NOMO-1 (cell line): ENCODE data around the gene IGDCC3.
A peak's percentile ranks its signal among the peaks of the same experiment; 100 is the strongest.

ENCODE experiments used
- DNase-seq, 2 experiments: peaks; one replicate each; lab custom pipeline; 2025; ENCODE audit not compliant: unreplicated experiment in 2 of 2; lab: John Stamatoyannopoulos, UW

IGDCC3 gene

DNA sequence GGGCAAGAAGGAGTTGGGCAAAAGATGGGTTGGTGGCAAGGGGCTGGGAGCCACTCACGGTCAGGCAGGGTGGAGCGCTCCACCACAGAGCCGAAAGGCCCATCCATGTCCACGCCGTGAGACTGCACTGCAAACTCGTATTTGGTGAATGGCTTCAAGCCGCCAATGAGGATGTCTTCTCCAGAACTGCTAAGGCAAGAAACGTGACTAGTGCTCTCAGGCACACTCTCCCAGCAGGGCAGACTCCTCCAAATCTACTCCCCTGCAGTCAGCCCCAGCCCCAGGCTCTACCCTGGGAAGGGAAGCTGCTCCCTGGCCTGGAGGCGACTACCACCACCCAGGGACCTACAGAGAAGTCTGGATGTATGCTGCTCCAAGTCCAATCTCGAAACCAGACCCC is 11.4 kb upstream of the IGDCC3 start:
- DNase-seq, result no peak

DNA sequence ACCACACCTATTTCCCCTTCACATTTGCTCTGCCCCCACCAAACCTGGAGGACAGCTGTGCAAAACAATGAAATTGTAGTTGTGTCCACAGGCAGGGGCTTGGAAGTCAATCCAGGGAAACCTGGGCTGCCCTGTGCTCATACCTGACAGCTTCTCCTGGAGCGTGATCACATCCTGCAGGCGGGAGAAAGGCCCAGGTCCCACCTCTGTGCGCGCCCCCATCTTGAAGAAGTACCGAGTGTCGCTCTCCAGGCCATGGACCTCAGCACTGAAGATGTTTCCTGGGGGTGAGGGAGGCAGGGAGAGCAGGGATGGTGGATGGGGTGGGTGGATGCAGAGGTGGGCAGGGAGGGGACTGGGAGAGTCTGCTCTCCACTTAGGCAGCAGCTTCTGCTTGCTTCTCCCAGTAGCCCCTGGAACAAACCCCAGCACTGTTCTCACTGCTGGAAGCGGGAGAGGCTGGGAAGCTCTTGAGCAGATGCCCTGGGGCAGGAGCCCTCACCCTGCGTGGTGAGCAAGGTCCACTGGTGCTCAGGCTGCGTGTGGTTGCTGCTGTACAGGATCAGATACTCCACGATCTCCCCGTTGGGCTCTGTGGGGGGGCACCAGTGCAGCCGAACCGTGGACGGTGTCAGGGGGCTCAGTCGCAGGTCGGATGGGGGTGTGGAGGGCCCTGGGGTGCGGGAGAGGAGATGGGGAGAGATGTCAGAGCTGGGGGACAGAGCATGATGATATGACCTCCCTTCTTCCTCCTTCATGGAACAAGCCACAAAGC is 10.7 kb upstream of the IGDCC3 start:
- no peak for DNase-seq

DNA sequence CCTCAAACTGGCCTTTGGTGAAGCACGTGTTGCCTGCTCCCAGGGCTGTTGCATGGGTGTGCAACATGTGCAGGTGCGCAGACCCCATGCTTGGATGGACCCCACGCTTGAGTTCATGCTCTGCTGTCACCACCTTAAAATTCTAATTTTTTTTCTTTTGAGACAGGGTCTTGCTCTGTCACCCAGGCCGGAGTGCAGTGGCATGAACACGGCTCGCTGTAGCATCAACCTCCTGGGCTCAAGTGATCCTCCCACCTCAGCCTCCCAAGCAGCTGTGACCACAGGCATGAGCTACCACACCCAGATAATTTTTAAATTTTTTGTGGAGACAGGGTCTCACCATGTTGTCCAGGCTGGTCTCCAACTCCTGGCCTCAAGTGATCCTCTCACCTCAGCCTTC is 9.1 kb upstream of the IGDCC3 start:
- no peak for DNase-seq

DNA sequence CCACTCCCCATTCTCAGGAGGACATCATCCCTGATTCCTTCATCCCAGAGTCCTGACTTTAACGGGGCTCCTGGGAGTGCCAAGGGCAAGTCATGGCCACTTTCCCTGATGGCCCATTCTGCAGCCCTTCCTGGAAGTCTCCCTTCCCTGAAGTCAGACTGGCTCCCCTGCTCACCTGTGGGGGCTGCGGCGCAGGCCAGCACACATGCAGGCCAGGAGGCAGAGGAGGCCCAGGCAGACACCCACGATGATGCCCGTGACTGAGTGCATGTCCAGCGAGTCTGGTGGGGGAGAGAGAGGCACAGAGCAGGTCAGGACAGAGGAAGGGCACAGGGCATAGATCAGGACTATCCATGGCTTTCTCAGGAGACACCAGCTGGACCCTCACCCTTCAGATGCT is 8.6 kb upstream of the IGDCC3 start:
- DNase-seq, result no peak

DNA sequence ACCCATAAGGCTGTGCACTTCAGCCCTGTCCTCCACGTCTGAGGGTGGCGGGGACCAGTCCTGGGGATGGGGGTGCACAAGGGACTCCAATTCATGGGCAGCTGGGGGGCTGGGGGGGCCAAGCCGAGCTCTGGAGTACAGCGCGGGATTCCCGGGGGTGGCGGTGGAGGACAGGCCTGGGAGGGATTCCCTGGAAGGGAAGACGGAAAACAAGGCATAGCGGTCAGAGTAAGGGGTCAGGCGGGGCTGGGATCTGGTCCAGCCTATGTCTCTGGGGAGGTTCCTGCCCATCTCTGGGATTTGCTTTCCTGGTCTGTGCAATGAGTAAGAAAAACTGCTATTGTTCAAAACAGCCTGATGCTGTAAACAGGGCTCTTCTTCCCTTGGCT is 8.1 kb upstream of the IGDCC3 start:
- DNase-seq, result no peak

DNA sequence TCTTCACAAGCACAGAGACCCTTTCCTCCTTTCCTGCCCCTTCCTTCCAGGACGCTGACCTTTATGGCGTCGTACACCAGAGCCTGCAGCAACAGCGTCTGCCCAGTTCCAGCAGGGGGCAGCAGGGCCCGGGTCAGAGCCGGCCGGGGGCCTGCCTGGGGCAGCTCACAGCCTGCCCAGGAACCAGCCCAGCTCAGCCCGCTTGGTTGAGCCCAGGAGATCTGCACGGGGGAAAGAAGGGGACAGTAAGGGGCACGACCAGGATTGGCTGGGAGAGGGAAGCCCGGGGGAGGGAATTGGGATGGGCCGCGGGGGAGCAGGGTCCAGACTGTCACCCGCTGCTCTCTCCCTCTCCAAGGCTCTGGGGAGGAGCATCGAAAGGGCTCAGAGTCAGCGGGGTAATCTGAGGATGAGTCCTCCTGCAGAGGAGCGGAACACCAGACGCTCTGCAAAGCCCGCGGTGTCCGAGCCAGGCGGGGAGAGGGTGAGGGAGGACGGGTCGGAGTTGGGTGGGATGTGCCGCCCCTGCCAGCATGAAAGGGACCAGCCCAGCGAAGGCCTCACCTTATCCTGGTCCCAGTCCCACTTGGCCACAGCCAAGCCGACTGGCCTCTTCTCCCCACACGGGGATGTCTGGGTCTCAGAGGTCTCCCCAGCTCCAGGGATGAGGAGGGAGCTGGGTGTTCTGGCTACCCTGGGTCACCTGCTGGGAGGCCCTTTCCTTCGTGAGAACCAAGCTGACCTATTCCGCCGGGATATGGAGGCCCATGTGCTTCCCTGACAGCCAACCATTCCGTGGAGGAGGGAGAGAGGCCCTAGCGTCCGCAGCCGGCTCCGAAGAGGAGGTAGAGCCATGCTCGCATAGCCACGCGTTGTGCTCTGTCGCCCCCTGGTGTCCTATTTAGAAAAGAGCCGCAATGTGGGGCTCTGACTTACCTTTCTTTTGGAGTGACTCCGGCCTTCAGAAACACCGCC is 7.4 kb upstream of the IGDCC3 start:
- DNase-seq, result peak; percentile 65 to 87

DNA sequence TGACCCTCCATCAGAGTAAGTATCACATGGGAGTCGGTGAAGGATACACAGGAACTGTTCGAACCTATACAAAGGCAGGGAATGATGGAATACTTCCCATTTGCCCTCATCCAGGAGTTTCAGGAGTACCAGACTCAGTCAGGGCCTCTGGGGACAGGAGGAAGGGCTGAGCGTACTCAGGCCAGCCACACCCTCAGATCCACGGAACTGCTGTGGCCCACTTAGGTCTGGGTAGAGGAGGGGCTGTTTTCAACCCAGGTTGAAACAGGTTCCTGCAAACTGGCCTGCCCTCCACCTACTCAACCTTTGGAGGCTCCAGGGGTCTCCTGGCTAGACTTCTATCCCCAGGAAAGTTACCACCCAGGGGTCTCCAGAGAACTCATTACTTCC is 6.7 kb upstream of the IGDCC3 start:
- no peak for DNase-seq

DNA sequence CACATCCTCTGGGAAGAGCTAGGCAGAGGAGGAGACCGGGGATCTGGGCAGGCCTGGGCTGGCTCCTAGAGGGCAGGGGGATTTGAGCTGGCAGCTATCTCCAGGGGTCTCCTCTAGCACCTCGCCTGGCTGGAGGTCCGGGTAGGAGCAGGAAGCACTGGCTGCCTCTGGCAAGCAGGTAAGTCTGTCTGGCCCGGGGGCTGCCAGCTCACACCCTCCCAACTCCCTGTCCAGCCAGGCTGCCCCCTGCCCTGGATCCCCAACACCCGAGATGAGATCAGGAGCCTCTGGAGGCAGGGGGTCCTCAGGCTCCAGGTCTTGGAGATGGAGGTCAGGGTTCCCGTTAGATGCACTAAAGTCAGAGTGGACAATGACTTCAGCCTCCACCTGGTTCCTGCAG is 6.2 kb upstream of the IGDCC3 start:
- no peak for DNase-seq

DNA sequence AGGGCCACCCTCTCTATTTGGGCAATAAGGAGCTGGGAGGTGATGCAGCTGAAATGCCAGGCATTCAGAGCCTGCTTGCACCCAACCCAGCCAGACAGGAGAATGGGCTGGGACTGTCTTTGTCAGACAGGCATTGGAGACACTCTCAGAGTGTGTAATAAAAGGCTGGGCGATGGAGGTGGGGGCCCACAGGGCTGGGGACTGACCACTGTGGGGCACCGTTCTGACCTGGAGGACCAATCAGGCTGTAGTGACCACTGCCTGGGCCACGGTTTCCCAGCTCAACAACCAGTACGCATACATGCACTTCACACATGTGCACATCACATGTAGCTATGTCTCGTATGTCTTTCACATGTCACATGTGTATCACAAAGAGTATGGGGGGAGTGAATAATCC is 5.7 kb upstream of the IGDCC3 start:
- DNase-seq, result no peak

DNA sequence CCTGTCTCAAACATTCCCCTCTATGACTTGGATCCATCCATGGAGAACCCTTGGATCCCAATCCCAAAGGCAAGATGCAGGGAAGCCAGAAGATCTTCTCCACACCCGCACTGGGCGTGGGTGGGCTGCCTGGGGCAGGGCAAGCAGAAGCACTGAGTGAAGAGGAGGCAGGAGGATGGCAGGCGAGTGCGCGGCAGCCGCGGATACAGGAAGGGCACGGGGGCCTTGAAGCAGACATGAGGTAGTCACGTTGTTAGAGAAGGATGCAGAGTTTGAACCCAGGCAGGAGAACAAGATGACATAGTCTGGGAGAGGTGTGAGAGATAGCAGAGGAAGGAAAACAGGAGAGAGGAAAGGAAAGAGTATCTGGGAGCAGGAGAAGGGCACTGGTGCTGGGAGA is 5.1 kb upstream of the IGDCC3 start:
- DNase-seq, result no peak

DNA sequence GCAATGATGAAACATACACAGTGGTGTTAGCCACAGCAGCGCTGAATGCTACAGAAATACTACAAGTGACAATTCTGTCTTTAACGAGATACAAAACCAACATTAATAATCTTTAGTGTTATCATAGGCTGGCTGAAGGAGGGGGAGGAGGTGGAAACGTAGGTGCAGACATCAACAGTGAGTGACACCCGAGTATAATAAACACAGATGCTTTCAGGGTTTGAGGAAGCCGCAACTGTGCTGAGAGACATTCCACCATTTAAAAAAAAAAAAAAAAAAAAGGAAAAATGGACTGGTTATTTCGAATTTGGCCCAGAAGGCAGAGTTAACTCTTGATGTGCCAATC is 4.3 kb upstream of the IGDCC3 start:
- no peak for DNase-seq

DNA sequence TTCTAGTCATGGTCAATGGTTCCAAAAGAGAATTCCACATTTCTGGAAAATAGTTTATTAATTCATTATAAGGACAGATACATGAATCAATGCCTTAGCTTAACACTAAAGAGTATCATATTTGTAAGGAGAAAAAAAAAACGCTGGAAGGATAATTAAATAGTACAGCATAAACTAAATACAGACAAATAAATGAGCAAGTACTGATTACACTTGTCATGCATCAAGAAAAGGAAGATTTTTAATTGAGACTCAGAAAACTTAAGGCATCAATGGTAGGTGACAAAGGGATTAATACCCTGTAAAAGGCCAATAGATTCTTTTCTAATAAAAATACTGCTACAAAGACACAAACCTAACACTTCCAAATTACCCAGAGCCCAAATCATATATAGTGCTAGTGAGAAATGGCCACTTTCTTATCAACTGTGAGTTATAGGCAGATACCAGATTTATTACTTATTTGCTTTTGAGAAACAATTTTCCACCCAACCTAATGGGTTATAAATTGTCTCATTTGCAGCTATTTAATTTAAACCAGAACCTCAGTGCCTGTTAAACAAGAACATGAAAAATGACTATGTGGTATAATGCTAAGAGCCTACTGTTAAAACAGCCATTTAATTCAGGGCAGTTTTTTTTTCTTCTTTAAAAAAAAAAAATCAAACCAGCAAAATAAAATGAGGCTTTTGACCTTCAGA is 3.8 kb upstream of the IGDCC3 start:
- DNase-seq, result no peak

DNA sequence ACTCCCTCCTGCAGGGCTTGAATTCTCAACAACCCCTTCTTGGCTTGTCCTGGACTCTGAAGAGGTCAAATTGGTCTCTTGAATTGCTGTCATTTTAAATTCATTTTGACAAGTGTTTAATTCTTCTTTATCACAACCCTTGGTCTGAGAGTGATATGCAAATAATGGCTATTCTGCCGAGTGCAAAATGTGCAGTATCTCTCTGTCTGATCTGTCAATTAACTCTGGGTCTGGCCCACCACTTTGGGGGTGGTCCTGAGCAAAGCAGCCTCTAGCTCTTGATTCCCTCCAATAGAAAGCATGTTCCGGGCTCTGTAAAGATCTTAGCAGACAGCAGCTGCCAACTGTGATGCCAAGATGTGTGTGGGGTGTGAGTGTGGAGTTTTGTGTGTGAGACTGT is 2.2 kb upstream of the IGDCC3 start:
- DNase-seq, result no peak

DNA sequence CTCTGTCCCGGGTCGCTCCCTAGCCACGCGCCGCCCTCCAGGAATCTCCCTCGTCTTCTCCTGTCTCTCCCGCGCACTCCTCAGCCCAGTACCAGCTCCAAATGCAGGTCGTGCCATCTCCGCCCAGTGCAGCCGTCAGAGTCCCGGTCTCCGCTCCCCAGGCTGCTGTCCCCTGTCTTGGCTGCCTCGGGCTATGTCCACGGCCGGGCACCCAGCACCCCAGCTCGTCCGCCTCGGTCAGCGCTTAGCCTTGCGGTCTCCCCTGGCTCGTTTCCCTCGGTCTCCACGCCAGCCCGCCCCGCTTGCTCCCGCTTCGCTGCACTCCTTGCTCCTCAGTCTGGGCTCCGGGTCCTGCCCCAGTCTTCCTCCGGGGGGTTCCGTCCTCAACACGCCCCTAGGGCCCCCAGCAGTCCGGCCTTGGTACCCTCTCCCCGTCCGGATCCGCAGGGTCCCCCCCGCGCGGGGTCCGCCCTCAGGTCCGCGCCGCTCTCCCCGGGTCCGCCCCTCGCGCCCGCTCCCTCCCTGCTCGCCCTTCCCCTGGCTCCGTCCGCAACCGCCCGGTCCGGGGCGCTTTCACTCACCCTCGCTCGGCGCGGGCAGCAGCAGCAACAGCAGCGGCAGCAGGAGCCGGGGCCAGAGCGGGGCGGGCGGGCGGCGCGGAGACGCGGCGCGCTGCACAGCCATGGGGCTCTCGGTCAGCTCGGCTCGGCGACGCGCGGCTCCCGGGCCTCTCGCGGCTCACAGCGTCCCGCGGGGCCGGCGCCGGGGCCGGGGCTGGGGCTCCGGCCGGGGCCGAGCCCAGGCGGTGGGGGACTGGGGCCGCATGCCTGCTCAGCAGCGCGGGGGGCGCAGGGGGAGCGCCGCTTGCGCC is 462 bp downstream of the IGDCC3 start:
- DNase-seq, result no peak

DNA sequence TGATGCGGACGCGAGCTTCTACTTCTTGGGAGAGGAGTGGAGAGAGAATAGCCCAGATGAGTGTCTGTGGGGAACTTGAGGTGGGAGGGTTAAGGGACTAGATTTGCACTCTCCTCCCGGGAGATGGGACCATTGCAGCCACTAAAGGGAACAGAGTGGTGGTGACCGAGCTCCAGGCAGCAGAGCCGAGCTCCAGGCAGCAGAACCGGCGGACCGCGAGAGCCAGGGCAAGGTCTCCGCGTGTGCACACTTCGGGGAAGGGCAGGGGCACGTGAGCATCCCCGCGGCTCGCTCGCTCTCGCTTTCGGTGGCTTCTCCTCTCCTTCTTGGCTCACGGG is 1.1 kb downstream of the IGDCC3 start:
- no peak for DNase-seq

DNA sequence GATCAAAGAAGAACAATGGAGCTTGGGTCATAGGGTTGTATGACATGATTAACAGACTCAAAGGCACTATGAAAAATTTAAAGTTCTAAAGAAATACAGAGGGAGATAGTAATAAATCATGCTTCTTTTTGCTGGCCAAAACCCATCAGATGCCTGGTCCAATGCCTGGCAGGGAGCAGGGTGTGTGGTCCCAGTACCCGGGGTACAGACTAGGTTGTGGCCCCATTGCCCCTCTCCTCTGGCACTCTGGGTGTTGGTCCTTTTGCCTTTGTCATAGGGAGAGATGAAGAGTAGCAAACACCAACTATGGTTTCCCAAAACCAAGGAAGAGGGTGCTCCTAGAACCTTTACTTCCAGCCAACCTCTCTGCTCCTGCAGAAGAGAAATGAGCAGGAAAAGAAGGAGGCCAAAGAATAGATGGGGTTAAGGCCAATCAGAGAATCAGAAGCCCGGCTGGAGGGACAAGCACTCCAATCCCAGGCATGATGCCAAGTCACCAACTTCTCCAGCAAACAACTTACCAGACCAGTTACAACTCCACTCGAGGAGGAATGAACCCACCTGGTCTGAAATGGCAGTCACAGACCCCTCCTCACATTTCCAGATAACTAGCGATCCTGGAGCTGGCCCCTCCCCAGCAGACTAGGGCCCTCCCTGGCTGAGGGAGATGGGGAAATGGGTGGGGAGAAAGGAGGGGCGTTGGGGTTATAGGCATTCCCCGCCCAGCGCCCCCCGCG is 1.8 kb downstream of the IGDCC3 start:
- DNase-seq, result no peak

DNA sequence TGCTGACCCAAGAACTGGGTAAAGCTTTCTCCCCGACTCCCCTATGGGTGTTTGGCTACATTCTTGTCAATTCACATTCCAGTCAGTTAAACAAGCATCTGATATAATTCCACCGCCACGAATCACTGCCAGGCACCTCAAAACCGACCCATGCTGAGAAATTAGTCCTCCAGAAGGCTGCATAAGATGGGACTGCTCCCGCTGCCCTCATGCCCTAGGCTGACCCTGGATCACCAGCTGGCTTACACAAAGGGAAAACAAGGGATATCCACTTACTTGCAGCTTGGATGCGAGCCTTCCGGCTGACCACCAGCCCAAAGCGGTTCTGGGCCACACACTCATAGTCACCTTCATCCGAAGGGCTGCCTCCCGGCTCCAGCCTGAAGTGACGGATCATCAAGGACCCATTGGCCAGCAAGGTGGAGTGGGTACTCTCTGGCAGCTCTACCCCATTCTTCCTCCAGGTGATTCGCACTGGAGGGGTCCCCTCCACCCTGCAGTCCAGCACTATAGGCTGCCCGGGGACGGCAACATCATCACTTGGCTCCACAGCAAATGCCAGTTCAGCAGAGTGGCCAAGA is 2.9 kb downstream of the IGDCC3 start:
- DNase-seq, result no peak

DNA sequence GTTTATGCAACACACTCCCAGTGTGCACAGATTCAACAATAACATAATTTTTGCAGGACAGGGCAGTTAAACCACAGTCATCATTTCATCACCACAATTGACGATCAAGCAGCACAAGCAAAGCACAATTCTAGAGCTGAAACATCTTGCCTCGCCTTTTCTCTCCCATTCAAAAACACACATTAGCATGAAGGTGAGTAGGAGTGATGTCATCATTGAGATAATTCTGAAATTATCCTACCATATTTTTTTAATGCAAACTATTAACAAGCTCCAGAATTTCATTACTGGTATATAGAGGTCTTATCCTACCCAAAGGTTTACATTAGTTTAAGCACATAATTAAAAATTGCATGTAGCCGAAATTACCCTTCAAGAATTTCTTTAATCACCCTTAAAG is 3.5 kb downstream of the IGDCC3 start:
- DNase-seq, result no peak

DNA sequence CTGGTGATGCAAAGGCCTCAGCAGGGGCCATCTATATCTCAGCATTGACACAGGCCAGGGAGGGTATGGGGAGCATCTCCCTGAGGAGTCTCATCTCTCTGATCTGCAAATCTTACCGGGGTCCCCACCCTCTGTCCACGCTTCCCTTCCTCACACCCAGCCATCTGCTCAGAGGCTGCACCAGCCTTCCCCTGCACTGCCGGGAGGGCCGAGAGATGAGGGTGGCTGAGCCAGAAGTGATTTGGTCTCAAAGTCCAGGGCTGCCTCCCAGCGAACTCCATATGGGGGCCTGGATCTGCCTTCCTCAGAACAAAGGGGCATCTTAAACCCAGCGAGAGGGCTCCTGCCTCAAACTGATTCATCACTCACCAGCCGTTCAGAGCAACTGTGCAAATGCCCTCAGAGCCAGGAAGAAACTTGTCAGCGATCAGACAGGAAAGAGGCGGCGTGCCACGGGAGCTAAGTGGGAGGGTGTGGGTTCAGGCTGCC is 4.6 kb downstream of the IGDCC3 start:
- no peak for DNase-seq

DNA sequence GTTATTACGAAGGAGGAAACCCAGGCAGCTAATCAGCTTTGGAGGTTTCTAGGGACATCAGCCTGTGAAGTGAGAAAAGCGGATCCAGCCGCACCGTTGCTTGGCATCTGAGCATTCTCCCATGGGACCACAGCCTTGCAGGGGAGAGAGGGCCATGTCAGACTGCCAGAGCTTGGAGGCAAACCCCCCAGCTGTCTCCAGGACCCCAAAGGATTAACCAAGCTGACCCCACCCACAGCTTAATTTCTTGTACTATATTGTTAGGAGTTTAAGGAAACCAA is 5.1 kb downstream of the IGDCC3 start:
- no peak for DNase-seq
